Hematopoietic multipotent progenitor cell treated with erythropoietin and hydrocortisone succinate and interleukin-3 and kit ligand, for 6 days (in vitro differentiated cells): Measurements from ENCODE around the gene AKAP8.
"Not testable (repeated sequence)": the region's sequence is repeated elsewhere in the genome, so short reads cannot be mapped to it uniquely, and the experiment has no call there.

ENCODE experiments used
- DNase-seq: peaks from one replicate; pipeline ENCODE4 v3.0.0-alpha.2; 2015

AKAP8 gene

DNA sequence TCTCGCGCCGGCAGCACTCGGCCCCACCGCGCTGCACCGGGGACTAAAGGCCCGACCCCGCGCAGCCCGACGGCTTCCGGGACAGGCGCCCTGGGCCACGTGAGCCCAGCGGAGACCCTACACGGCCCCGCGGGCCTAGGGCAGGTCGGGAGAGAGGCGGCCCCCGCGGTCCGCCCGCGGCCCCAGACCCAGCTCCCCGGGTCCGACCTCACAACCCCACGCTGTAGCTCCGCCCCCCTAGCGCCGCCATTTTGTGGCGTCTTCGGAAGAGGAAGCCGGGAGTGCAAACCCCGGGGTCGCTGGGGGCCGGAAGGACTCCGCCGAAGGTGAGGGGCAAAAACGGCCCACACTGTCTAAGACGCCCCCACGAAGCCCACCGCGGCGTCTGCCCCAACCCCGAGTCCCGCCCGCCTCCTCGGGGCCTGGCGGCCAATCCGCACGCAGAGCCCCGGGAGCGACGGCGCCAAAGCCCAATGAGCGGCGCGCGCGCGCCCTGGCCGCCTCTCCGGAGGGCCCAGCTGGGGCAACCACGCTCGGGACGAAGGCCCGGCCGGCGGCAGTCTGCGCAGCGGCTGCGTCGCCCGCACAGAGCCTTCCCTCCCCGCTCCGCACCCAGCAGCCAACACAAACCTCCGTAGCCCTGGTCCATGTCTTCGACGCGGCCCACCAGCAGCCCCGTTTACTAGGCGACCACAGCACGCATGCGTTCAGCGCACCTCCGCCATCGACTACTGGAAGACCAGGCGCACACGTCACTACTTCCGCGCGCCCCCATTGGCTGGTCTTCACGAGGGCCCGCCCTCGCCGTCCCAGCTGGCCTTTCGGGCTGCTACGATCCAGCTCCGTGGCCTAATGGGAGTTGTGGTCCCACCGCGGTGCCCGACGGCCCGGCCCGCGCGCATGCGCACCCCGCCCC lies at the start of gene AKAP8:
AKAP8 (minus strand) TSS at position 705 of the 916 bp plus-strand sequence; CDS start at position 649, 56 bp downstream.
- DNase-seq, result peak; percentile 99

DNA sequence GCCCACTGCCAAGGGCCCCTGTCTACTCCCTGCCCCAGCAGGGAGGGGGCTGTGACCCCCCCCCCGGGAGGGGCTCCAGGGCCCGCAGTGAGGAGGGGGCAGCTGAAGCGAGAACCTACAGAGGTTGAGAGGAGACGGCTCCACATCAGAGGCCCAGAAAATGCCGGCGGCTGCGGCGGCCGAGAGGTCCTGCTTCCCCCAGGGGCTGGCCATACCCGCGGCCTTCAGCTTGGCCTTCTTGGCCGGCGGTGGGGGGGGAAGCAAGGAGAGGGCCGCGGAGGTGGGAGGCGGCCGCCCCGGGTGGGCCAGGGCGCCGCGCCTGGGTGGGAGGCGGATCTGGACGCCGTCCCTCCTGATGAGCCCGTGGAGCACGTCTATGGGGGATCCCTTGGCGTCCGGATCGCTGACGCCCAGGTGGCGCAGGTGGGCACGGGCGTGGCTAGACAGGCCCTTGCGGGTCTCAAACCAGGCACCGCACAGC lies 48.4 kb upstream of the AKAP8 start:
- DNase-seq, result no peak

GRCh38 chr19:15427350-15427700 lies 47.7 kb upstream of the AKAP8 start:
- DNase-seq, result no peak

DNA sequence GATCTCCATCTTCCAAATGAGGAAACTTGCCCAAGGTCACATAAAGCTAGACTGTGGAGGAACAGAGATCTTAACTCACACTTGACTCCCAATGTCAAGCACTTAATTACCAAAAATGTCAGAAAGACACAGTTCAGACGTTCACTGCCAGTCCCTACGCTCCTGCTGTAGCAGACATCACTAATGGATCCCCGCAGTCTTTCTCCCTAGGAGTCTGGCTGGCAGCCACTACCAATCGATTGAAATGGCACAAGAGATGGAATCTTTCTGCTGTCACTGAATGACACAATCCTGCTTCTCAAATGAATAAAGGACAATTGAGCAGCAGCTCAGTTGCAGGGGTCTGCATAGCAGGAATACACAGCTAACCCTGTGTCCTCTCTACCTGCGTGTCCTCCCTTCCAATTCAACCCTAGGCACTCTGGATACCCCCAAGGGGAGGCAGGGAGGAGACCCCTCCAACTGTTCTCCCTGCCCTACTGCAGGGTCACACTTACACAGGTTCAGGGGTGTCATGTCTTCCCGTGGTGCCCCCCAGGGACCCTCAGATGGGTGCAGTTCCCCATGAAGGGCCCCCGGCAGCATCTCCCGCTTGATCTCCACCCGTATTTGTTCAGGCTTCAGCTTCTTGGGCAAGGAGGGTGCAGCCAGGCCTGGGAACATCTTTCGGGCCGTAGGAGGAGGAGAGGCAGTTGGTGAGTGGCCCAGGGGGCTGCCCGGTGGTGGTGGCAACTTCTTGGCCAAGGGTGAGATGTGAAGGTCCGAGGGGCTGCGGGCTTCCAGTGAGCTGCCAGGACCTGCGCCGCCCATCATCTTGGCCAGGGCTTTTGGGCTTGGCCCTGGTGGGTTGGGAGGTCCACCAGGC lies 47.1 kb upstream of the AKAP8 start:
- DNase-seq, result peak; percentile 51

- DNase-seq, result no peak
These were observed 45.8 kb upstream of the AKAP8 start for GRCh38 chr19:15425321-15425950.

DNA sequence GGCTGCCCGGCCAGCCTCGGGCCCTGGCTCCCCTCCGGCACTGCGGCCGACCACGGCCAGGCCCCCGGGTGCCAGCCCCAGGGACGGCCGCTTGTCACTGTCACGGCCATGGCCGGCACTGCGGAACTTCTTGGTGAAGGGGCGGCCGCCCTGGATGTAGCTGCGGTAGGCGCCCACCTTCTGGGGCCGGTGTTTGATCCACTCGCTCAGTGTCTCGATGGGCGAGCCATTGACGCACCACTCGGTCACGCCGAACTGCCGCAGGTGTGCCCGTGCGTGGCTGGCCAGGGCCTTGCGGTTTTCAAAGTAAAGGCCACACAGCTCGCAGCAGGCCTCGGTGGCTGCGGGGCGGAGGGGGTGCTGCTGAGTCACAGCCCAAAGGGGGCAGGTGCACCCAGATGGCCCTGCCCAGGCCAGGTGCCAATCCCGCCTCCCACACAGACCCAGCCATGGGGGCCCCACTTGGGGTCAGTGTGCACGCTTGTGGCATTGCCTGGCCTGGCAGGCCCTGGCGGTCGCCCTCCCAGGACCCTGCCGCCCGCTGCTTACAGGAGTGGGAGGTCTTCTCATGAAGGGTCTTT lies 45.2 kb upstream of the AKAP8 start:
- no peak for DNase-seq

DNA sequence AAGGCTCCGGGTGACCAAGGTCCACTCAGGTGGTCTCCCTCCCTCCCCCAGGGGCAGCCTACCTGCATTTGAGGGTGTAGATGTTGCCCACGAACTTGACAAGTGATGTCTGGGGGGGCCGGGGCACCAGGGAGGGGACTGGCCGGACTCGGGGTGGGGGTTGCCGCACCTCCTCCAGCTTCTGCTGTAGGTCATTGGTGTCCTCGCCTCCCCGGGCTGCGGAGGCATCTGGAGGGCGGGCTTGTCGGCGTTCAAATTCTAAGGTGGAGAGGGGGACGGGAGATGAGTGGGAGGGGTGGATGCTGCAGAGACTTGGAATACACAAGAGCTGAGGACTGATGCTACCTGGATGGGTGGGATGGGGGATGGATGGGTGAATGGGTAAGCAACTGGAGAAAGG lies 44.5 kb upstream of the AKAP8 start:
- DNase-seq, result no peak

DNA sequence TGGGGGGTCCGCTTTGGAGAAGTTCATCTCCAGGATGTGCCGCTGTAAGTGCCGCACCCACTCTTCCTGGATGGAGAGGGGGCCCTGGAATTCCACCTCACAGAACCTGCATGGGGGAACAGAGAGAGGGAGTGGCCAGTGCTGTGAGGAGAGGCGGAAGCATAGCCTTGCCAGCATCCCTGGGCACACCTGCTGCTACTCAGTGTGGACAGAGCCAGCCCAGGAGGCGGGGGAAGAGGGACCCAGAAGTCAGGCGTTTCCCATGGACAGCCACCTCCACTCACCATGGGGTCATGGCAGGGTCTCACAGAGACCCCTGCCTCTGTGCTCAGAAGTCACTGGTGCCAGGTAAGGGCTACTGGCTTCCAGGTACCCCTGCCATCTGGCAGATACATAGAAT lies 43.5 kb upstream of the AKAP8 start:
- no peak for DNase-seq

DNA sequence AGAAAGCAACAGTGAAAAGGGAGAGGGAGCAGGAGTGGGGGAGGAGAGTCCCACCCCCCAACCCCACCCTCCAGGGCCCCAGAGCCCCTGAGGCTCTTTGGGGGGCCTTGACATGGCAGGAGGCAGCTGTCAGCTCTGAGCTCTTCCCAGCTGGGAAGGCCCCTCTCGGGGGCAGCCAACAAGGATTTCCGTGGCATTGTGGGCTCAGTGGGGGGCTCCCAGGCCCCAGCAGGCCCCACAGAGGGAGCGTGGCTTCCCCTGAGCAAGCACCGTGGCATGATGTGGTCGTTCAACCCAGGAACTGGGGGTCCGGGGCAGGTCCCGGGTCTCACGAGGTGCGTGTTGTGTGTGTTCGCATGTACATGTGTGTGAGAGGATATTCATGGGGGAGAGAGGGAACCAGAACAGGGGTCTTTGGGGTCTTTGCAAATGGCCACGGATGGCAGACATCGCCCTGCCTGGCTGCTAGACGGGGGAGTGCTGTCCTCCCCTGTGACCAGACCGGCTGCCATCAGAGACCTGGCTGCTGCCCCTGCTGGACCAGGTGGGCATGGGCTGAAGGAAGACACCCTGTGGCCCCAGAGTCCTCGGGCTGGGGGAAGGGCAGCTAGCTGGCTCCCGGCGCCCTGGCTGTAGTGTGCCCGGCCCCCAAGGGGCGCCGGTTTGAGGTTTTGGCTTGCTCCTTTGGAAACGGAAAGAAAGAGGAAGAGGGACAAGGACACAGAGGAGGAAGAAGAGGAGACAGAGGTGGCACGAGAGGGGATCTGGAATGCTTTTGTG lies 42.9 kb upstream of the AKAP8 start:
- no peak for DNase-seq

DNA sequence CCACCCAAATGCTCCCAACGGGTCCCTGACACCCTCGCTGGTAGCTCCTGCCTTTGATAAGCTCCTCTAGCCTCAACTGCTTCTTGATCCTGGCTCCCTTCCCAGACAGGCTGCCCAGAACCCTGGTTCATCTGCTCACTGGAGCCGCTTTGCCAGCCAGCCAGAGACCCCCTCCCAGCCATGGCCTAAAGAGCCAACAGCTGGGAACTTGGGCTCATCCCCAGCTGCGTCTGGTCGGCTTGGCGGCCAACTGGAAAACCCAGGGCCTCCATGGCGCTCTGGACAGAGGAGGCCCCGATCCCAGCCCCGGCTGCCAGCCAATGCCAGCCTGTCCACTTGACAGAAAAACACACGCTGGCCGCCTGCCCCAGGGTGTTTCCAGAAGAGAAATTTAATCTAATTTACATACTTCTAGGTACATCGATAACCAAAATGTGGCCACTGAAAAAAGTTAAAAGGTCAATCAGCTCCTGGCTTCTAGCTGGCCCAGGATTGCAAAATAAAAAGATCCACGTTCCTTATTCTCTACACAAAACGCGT lies 42.2 kb upstream of the AKAP8 start:
- peak; percentile 50 for DNase-seq

GRCh38 chr19:15421136-15421695 lies 41.6 kb upstream of the AKAP8 start:
- no peak for DNase-seq

DNA sequence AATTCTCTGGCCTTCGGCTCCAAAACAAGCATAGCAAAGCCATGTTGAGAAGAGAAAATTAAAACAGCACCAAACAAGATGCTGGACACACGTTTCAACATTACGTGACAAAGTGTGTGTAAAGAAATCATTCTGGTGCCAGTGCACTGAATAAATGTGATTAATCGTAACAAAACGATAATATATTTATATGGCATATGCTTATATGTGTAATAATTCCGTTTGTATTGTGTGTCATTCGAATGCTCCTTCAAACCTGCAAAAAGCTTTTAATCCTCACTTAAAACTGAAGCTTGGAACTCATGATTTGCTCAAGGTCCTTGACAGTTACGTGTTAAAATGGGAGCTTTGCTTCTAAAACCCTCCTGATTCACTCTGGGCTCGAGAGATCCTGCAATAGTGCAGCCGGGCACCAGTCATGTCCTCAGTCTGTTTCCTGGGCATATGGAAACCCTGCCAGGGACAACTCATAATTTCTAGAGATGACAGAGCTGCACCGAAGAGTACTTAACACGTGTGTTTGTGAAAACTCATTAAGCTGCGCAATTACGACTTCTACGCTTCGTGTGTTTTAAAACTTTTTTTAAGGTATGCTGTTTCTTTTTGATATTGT lies 39.9 kb upstream of the AKAP8 start:
- DNase-seq, result no peak

GRCh38 chr19:15418579-15419412 lies 39.2 kb upstream of the AKAP8 start, which contains the start of gene AKAP8L:
TSS of gene AKAP8L (minus strand) at chr19:15418988. CDS start at chr19:15418923, 65 bp downstream.
- peak; percentile 100 for DNase-seq

DNA sequence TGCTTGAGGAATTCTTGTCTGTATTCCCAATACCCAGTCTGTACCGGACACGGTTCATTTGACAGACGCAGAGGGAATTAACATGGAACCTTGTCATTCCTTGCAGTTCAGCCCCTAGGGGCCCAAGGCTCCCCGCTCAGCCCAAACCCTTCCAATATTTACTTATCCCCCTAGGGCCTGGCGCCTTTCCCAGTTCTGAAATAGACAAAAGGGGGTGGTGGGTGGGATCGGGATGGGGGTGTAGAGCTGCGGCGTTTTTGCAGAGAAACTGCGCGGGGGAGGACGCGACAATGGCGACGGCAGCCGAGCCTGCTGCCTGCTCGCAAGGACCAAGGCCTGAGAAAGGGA lies 38.6 kb upstream of the AKAP8 start:
- DNase-seq, result peak; percentile 40

DNA sequence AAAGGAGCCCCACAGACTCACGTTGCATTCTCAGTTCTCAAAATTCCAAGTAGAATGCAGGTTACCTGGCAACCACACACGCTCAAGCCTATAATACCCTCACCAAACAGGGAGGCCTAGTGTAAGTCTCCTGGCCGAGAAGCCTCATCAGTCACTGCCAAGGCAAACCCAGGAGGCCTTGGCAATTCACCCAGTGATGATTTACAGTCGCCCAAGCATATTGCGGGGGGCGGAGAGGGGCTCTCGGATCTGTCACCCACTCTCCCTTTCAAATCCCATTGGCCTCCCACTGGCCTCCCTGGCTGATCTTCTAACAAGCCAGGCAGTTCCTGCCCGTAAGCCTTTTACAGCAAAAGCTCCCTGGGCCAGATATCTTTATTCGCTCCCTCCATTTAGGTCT lies 38.1 kb upstream of the AKAP8 start:
- peak; percentile 33 for DNase-seq

GRCh38 chr19:15412832-15413231 lies 33.2 kb upstream of the AKAP8 start:
- peak; percentile 25 for DNase-seq

DNA sequence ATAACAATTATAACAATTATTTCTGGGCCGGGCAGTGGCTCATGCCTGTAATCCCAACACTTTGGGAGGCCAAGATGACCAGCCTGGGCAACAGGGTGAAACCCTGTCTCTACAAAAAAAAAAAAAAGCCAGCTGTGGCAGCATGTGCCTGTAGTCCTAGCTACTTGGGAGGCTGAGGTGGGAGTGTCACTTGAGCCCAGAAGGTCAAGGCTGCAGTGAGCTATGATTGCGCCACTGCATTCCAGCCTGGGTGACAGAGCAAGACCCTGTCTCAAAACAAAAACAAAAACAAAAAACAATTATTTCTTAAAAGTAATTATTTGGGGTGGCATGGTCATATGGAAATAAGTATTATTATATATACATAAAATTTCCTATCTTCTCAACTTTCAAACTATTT lies 31.8 kb upstream of the AKAP8 start:
- not testable (repeated sequence) for DNase-seq

DNA sequence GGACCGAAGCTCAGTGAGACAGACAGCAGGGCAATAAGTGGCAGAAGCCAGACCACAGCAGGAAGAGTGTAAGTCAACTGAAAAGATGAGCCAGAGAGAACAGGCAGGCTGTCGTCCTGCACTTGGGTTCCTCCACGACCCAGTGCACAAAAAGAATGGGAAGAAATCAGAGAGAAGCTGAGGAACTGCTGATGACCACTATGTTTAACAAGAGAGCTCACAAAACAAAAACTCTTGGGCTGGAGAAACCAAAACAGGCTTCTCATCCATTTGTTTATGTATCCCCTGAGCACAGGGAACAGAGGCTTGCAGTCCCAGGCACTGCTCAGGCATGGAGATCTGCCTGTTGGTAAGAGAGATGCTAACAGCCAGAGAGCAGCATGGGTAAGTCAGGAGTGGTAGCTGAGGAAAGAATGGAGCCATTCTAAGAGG lies 25.2 kb upstream of the AKAP8 start:
- DNase-seq, result no peak

GRCh38 chr19:15404097-15404779 lies 24.7 kb upstream of the AKAP8 start:
- peak; percentile 81 for DNase-seq
